Caco-2 (cell line): ENCODE measurements around the gene PLA2G4D. TPM values are rescaled to one million over a fixed set of nuclear protein-coding genes. Genes with fewer than 3 reads are reported as not detected.

Source experiments
- BruUV-seq: library from RNA; stranded (reverse); fragments of 400-500 nt; replicated peaks from 2 replicates; lab custom pipeline; 2021; lab: Mats Ljungman, UMichigan
- CTCF ChIA-PET: fragments of 300-600 bp; sonication (Branson Sonifier 250); formaldehyde crosslinking; loops from one replicate; lab custom pipeline; 2022; ENCODE audit warnings: antibody characterized with exemption; lab: Charles Lee
- POLR2A ChIA-PET: fragments of 300-600 bp; sonication (Branson Sonifier 250); formaldehyde crosslinking; loops from one replicate; lab custom pipeline; 2022; ENCODE audit warnings: antibody characterized with exemption; lab: Charles Lee
- DNase-seq, 2 experiments: peaks; one replicate each; pipeline versions ENCODE4 v3.0.0 to v3.0.0-alpha.2; 2020 to 2022
- H3K27me3 ChIP-seq: replicated peaks from 2 replicates; pipeline ENCODE4 v1.6.0; 2011; ENCODE audit warnings: low read length; ENCODE audit not compliant: control insufficient read depth, insufficient read depth
- H3K36me3 ChIP-seq: 2 replicates; pipeline ENCODE4 v1.5.1; 2011; ENCODE audit warnings: low read length; ENCODE audit not compliant: control insufficient read depth, insufficient read depth
- H3K4me1 ChIP-seq: fragments of 250-450 bp; sonication (Bioruptor Pico); 2 replicates; pipeline ENCODE4 v1.5.1; 2020; ENCODE audit warnings: mild to moderate bottlenecking
- H3K4me3 ChIP-seq: 2 replicates; pipeline ENCODE4 v1.5.1; 2011; ENCODE audit warnings: low read depth, mild to moderate bottlenecking, control low read depth, low read length
- H3K9me3 ChIP-seq: fragments of 250-450 bp; sonication (Bioruptor Pico); 2 replicates; pipeline ENCODE4 v1.5.1; 2020; ENCODE audit warnings: mild to moderate bottlenecking, moderate library complexity
- H3K27ac Mint-ChIP-seq: one replicate; pipeline ENCODE4 v1.8.0; 2022; ENCODE audit warnings: mixed read lengths; ENCODE audit not compliant: unreplicated experiment
- H3K27me3 Mint-ChIP-seq: one replicate; pipeline ENCODE4 v1.8.0; 2022; ENCODE audit warnings: mixed read lengths; ENCODE audit not compliant: insufficient read depth, unreplicated experiment
- H3K36me3 Mint-ChIP-seq: one replicate; pipeline ENCODE4 v1.8.0; 2022; ENCODE audit warnings: mild to moderate bottlenecking, mixed read lengths; ENCODE audit not compliant: insufficient read depth, unreplicated experiment
- H3K4me1 Mint-ChIP-seq: one replicate; pipeline ENCODE4 v1.8.0; 2022; ENCODE audit warnings: low read depth, mixed read lengths; ENCODE audit not compliant: unreplicated experiment
- H3K4me3 Mint-ChIP-seq: one replicate; pipeline ENCODE4 v1.8.0; 2022; ENCODE audit warnings: mild to moderate bottlenecking, moderate library complexity, mixed read lengths; ENCODE audit not compliant: unreplicated experiment
- H3K9me3 Mint-ChIP-seq: one replicate; pipeline ENCODE4 v1.8.0; 2022; ENCODE audit warnings: mixed read lengths; ENCODE audit not compliant: unreplicated experiment
- CTCF ChIP-seq, 2 experiments: fragments of 200-600 bp in 1 of 2; IDR thresholded peaks; 1 replicate in 1 of 2; 2 replicates in 1 of 2; pipeline versions ENCODE4 v1.5.1 to v1.8.0; 2011 to 2022; ENCODE audit warnings: antibody characterized with exemption in 1 of 2, control low read depth in 1 of 2, inconsistent platforms in 1 of 2, low read depth in 1 of 2, low read length in 1 of 2, mild to moderate bottlenecking in 1 of 2, moderate library complexity in 1 of 2; ENCODE audit not compliant: insufficient read depth in 1 of 2, severe bottlenecking in 1 of 2, unreplicated experiment in 1 of 2
- intact Hi-C: fragments of 100-400 bp; cut with micrococcal nuclease; formaldehyde crosslinking; loops from one replicate; pipeline ENCODE4 v1.10.0; 2022; ENCODE audit not compliant: unreplicated experiment
- total RNA-seq: library from RNA; stranded (reverse); gene quantifications from 2 replicates; pipeline ENCODE4 v1.2.3, GENCODE V29; 2022

PLA2G4D gene
- total RNA-seq, 1 experiment from 2014 or later = not detected

- peak in 1 of 2 experiments; percentile 24 for DNase-seq
- no peak for TF ChIP-seq CTCF (IDR thresholded peaks at IDR 0.05; ENCODE audit: insufficient read depth in 1 of 2, low read depth in 1 of 2, low read length in 1 of 2, severe bottlenecking in 1 of 2, unreplicated experiment in 1 of 2)
- Mint-ChIP-seq H3K9me3 (peaks cover 22% of the 10 kb centered on the region), H3K4me3 (no peak overlapping the region), H3K36me3 (peaks cover 4% of the 10 kb centered on the region), H3K4me1 (no peaks in the 10 kb centered on the region), H3K27me3 (no peaks in the 10 kb centered on the region), H3K27ac (no peak overlapping the region)
- BruUV-seq = no TSS peak
- CTCF ChIA-PET = interaction anchor here (0.7 kb wide), 1 partner anchor 1237 kb away, joined by 3 read pairs; no protein-coding TSS in a partner anchor
- H3K36me3 ChIP-seq = no peaks in the 10 kb centered on the region
- H3K9me3 ChIP-seq = peaks cover 20% of the 10 kb centered on the region
- no peak overlapping the region for H3K4me3 ChIP-seq
- H3K27me3 ChIP-seq = no peaks in the 10 kb centered on the region
- H3K4me1 ChIP-seq = peaks cover 11% of the 10 kb centered on the region; the same call in 1 of the 2 replicates
- POLR2A ChIA-PET = no interaction called here
- intact Hi-C loops = no loop called here
Observed at GRCh38 chr15:42141795-42142667, 47.7 kb upstream of the PLA2G4D start.

GRCh38 chr15:42141246-42141645 lies 46.9 kb upstream of the PLA2G4D start:
- no peaks in the 10 kb centered on the region for H3K27me3 Mint-ChIP-seq
- H3K4me3 Mint-ChIP-seq = no peak overlapping the region
- Histone ChIP-seq H3K9me3 (peaks cover 20% of the 10 kb centered on the region), H3K4me3 (no peak overlapping the region), H3K4me1 (peaks cover 11% of the 10 kb centered on the region; the same call in 1 of the 2 replicates), H3K36me3 (no peaks in the 10 kb centered on the region), H3K27me3 (no peaks in the 10 kb centered on the region)
- H3K9me3 Mint-ChIP-seq = peaks cover 29% of the 10 kb centered on the region
- no TSS peak for BruUV-seq
- intact Hi-C loops = no loop called here
- ChIA-PET CTCF (no interaction called here), POLR2A (no interaction called here)
- no peak for TF ChIP-seq CTCF (IDR thresholded peaks at IDR 0.05; ENCODE audit: insufficient read depth in 1 of 2, low read depth in 1 of 2, low read length in 1 of 2, severe bottlenecking in 1 of 2, unreplicated experiment in 1 of 2)
- H3K4me1 Mint-ChIP-seq = no peaks in the 10 kb centered on the region
- DNase-seq = peak in 1 of 2 experiments; percentile 5
- peaks cover 4% of the 10 kb centered on the region for H3K36me3 Mint-ChIP-seq
- no peak overlapping the region for H3K27ac Mint-ChIP-seq

- BruUV-seq = no TSS peak
- H3K4me1 ChIP-seq = peaks cover 11% of the 10 kb centered on the region; the same call in 1 of the 2 replicates
- POLR2A ChIA-PET = no interaction called here
- Mint-ChIP-seq H3K4me1 (no peaks in the 10 kb centered on the region), H3K27me3 (no peaks in the 10 kb centered on the region), H3K27ac (no peak overlapping the region), H3K9me3 (peaks cover 29% of the 10 kb centered on the region), H3K4me3 (no peak overlapping the region), H3K36me3 (peaks cover 4% of the 10 kb centered on the region)
- peaks cover 20% of the 10 kb centered on the region for H3K9me3 ChIP-seq
- no peak overlapping the region for H3K4me3 ChIP-seq
- no peaks in the 10 kb centered on the region for H3K27me3 ChIP-seq
- intact Hi-C loops = no loop called here
- peak in 1 of 2 experiments; percentile 21 for DNase-seq
- TF ChIP-seq CTCF (IDR thresholded peaks at IDR 0.05; ENCODE audit: insufficient read depth in 1 of 2, low read depth in 1 of 2, low read length in 1 of 2, severe bottlenecking in 1 of 2, unreplicated experiment in 1 of 2) = no peak
- CTCF ChIA-PET = no interaction called here
- H3K36me3 ChIP-seq = no peaks in the 10 kb centered on the region
Observed at GRCh38 chr15:42140383-42141070, 46.2 kb upstream of the PLA2G4D start.
